OCI-LY7 (cell line): ENCODE results near the gene CACNA2D1. TPM values are rescaled to one million over a fixed set of nuclear protein-coding genes. Genes with fewer than 3 reads are reported as not detected.

Source experiments
- BruUV-seq: library from RNA; stranded (reverse); fragments of 400-500 nt; replicated peaks from 2 replicates; lab custom pipeline; 2021; lab: Mats Ljungman, UMichigan
- CTCF ChIA-PET: fragments of 300-600 bp; sonication (Branson Sonifier 250); formaldehyde crosslinking; loops from one replicate; lab custom pipeline; 2022; ENCODE audit warnings: antibody characterized with exemption; ENCODE audit not compliant: unreplicated experiment; lab: Charles Lee
- POLR2A ChIA-PET: fragments of 300-600 bp; sonication (Branson Sonifier 250); formaldehyde crosslinking; loops from one replicate; lab custom pipeline; 2022; ENCODE audit warnings: antibody characterized with exemption; lab: Charles Lee
- DNase-seq: peaks from one replicate; pipeline ENCODE4 v3.0.0-alpha.2; 2015; ENCODE audit warnings: low spot score
- H2AFZ ChIP-seq: fragments of 200-600 bp; sonication (generic), shearing (Covaris generic); 2 replicates; pipeline ENCODE4 v1.6.1; 2014; ENCODE audit warnings: mild to moderate bottlenecking, antibody characterized with exemption, low read length, moderate library complexity
- H3K27ac ChIP-seq: fragments of 200-600 bp; sonication (generic); 2 replicates; pipeline ENCODE4 v1.5.1; 2014; ENCODE audit warnings: mixed run types, low read depth, mild to moderate bottlenecking, moderate library complexity, low read length, inconsistent platforms; ENCODE audit not compliant: poor library complexity, severe bottlenecking
- H3K36me3 ChIP-seq: fragments of 200-600 bp; sonication (generic); 2 replicates; pipeline ENCODE4 v1.6.1; 2014; ENCODE audit warnings: mild to moderate bottlenecking, antibody characterized with exemption, low read length, moderate library complexity, mixed read lengths; ENCODE audit not compliant: insufficient read depth
- H3K4me1 ChIP-seq: fragments of 200-600 bp; sonication (generic); 2 replicates; pipeline ENCODE4 v1.5.1; 2014; ENCODE audit warnings: mild to moderate bottlenecking, low read length; ENCODE audit not compliant: insufficient read depth, poor library complexity, severe bottlenecking
- H3K4me2 ChIP-seq: fragments of 200-600 bp; sonication (generic); 2 replicates; pipeline ENCODE4 v1.6.1; 2014; ENCODE audit warnings: mild to moderate bottlenecking, low read length
- H3K4me3 ChIP-seq: fragments of 200-600 bp; sonication (generic); 2 replicates; pipeline ENCODE4 v1.5.1; 2014; ENCODE audit warnings: mild to moderate bottlenecking, low read depth, low read length; ENCODE audit not compliant: poor library complexity, severe bottlenecking
- H3K79me2 ChIP-seq: fragments of 200-600 bp; sonication (generic); 2 replicates; pipeline ENCODE4 v1.6.1; 2016; ENCODE audit warnings: low read depth, mild to moderate bottlenecking, low read length, moderate library complexity, mixed read lengths; ENCODE audit not compliant: insufficient read depth
- H3K9me2 ChIP-seq: fragments of 200-600 bp; sonication (generic); 2 replicates; pipeline ENCODE4 v1.6.1; 2016; ENCODE audit warnings: mild to moderate bottlenecking, low read length, mixed read lengths; ENCODE audit not compliant: insufficient read depth
- H3K9me3 ChIP-seq: fragments of 200-600 bp; sonication (generic); 2 replicates; pipeline ENCODE4 v1.6.1; 2014; ENCODE audit warnings: mild to moderate bottlenecking, mixed run types, low read length, mixed read lengths
- H4K20me1 ChIP-seq: fragments of 200-600 bp; sonication (generic); 2 replicates; pipeline ENCODE4 v1.6.1; 2014; ENCODE audit warnings: mild to moderate bottlenecking, antibody characterized with exemption, low read length, moderate library complexity, mixed read lengths; ENCODE audit not compliant: insufficient read depth
- EZH2phosphoT487 ChIP-seq: fragments of 200-600 bp; sonication (generic); IDR thresholded peaks from 2 replicates; pipeline ENCODE4 v1.6.1; 2018; ENCODE audit warnings: low read depth, borderline replicate concordance, mild to moderate bottlenecking, mixed run types, antibody characterized with exemption, low read length, moderate library complexity, mixed read lengths
- intact Hi-C: fragments of 100-400 bp; cut with micrococcal nuclease; formaldehyde crosslinking; loops from one replicate; pipeline ENCODE4 v1.10.0; 2022; ENCODE audit not compliant: unreplicated experiment
- total RNA-seq, 2 experiments: library from RNA; depleted of rRNA in 1 of 2; stranded (reverse); fragments of >200 nt in 1 of 2; shearing (Covaris generic) in 1 of 2; gene quantifications; 2 replicates each; pipeline ENCODE4 v1.2.3, GENCODE V29; 2014 to 2022
- TF ChIP-seq, protein P1 (sequence below): fragments of 200-600 bp; sonication (generic); conservative IDR thresholded peaks from 2 replicates; pipeline ENCODE4 v1.5.1; 2014; ENCODE audit warnings: mild to moderate bottlenecking, antibody characterized with exemption, low read length, moderate library complexity, mixed read lengths

The CACNA2D1 gene
- total RNA-seq, 2 experiments from 2014 or later, result not detected

DNA sequence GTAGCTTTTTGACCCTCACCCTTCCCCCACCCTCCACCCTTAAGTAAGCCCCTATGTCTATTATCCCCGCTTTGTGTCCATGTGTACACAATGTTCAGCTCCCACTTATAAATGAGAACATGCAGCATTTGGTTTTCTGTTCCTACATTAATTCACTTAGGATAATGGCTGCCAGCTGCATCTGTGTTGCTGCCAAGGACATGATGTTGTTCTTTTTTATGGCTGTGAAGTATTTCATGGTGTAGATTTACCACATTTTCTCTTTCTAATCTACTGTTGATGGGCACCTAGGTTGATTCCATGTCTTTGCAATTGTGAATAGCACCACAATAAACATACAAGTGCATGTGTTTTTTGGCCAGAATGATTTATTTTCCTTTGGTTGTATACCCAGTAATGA, 232.2 kb downstream of the CACNA2D1 start:
- Histone ChIP-seq H4K20me1 (no peaks in the 10 kb centered on the region), H3K4me1 (no peaks in the 10 kb centered on the region), H3K27ac (no peak overlapping the region), H3K79me2 (no peaks in the 10 kb centered on the region), H3K4me3 (no peak overlapping the region), H3K9me3 (no peaks in the 10 kb centered on the region), H3K4me2 (no peak overlapping the region), H3K9me2 (no peaks in the 10 kb centered on the region), H3K36me3 (no peaks in the 10 kb centered on the region), H2AFZ (no peak overlapping the region)
- no peak for DNase-seq
- TF ChIP-seq, protein P1, sequence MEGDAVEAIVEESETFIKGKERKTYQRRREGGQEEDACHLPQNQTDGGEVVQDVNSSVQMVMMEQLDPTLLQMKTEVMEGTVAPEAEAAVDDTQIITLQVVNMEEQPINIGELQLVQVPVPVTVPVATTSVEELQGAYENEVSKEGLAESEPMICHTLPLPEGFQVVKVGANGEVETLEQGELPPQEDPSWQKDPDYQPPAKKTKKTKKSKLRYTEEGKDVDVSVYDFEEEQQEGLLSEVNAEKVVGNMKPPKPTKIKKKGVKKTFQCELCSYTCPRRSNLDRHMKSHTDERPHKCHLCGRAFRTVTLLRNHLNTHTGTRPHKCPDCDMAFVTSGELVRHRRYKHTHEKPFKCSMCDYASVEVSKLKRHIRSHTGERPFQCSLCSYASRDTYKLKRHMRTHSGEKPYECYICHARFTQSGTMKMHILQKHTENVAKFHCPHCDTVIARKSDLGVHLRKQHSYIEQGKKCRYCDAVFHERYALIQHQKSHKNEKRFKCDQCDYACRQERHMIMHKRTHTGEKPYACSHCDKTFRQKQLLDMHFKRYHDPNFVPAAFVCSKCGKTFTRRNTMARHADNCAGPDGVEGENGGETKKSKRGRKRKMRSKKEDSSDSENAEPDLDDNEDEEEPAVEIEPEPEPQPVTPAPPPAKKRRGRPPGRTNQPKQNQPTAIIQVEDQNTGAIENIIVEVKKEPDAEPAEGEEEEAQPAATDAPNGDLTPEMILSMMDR, result no peak
- TF ChIP-seq EZH2phosphoT487, result no peak
- intact Hi-C loops, result no loop called here
- no TSS peak for BruUV-seq
- CTCF ChIA-PET, result no interaction called here
- POLR2A ChIA-PET, result no interaction called here

DNA sequence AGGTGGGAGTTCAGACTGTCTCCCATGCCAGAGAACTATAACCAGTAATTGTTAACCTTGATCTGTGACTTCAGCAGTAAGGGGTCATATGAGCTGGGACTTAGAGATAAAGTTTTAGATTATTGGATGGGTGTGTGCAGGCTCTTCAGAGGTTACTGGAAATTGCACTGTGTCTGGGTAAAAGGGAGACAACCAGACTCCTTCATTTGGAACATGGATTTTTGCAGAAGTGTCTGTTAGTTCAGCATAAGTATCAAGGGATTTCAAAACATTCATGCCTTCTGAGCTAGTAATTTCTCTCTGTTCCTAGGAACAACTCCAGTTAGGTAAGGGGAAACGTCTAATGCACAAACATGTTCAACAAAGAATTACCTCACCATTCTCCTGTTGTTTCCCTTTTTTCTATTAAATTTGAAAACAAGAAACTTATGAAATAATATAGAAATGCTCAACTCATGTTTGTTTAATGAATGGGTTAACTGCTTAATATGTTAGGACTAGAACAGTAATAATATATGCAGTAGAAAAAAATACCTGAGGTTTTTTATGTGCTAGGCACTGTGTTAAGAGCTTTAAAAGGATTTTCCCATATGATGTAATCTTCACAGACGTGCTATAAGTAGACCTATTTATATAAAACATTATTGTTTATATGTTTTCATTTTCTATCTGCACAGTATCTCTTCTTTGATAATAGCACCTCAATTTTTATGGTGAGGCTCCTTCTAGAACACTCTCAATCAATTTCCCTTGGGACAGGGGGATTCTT, 233.0 kb downstream of the CACNA2D1 start:
- no peak for TF ChIP-seq EZH2phosphoT487
- TF ChIP-seq, protein P1, result no peak
- intact Hi-C loops, result no loop called here
- H3K9me3 ChIP-seq, result no peaks in the 10 kb centered on the region
- H3K4me3 ChIP-seq, result no peak overlapping the region
- no peaks in the 10 kb centered on the region for H3K36me3 ChIP-seq
- H3K9me2 ChIP-seq, result no peaks in the 10 kb centered on the region
- H2AFZ ChIP-seq, result no peak overlapping the region
- no peaks in the 10 kb centered on the region for H3K4me1 ChIP-seq
- no TSS peak for BruUV-seq
- DNase-seq, result no peak
- ChIA-PET CTCF (no interaction called here), POLR2A (no interaction called here)
- no peak overlapping the region for H3K27ac ChIP-seq
- H4K20me1 ChIP-seq, result no peaks in the 10 kb centered on the region
- H3K4me2 ChIP-seq, result no peak overlapping the region
- H3K79me2 ChIP-seq, result no peaks in the 10 kb centered on the region

DNA sequence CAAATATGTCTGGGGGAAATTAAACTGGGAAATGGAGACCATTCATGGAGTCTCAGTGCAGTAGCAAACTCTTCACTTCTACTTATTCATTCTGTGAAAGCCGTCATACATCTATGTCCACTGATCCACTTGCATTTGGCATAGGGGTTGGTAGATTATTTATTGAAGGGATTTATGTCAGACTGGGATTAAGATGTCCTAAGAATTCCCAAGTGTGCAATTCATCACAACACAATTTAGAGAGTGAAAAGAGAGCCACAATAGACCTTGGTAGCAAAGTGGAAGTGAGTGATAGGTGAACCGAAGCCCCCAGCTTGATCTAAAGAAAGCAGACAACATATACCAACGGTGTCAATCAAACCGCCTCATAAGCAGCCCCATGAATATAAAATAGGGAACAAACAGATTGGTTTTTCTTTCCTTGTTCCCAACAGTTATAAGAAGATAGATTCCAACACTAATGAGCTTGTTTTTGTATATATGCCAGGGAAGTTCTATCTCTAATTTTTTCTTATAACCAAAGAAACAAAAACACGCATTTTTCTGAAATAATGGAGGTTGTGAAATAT, 234.3 kb downstream of the CACNA2D1 start:
- Histone ChIP-seq H2AFZ (no peak overlapping the region), H3K4me3 (no peak overlapping the region), H4K20me1 (no peaks in the 10 kb centered on the region), H3K9me2 (no peaks in the 10 kb centered on the region), H3K79me2 (no peaks in the 10 kb centered on the region), H3K36me3 (no peaks in the 10 kb centered on the region), H3K4me2 (no peak overlapping the region), H3K9me3 (no peaks in the 10 kb centered on the region), H3K27ac (no peak overlapping the region), H3K4me1 (no peaks in the 10 kb centered on the region)
- TF ChIP-seq, protein P1, result no peak
- TF ChIP-seq EZH2phosphoT487, result no peak
- intact Hi-C loops, result no loop called here
- no TSS peak for BruUV-seq
- no peak for DNase-seq
- ChIA-PET POLR2A (no interaction called here), CTCF (no interaction called here)
